ENCODE measurements around the gene PRR20D.
"Not testable (repeated sequence)": the region's sequence is repeated elsewhere in the genome, so short reads cannot be mapped to it uniquely, and the experiment has no call there.

The PRR20D gene

GRCh38 chr13:57160332-57160731, at the start of gene PRR20D:
Gene PRR20D, plus strand, starts transcription at chr13:57160632. Its CDS starts 387 bp downstream, at chr13:57161019.
- not testable (repeated sequence) for DNase-seq

DNA sequence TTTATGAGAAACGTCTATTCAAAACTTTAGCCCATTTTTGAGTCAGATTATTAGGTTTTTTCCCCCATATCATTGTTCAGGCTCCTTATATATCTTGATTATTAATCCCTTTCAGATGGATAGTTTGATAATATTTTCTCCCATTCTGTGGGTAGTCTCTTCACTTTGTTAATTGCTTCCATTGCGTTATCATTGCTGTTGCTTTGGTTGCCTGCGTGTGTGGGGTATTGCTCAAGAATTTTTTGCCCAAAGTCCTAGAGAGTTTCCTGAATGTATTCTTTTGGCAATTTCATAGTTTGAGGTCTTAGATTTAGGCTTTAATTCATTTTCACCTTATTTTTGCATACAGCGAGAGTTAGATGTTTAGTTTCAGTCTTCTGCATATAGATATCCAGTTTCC, 45.5 kb upstream of the PRR20D start:
- DNase-seq, result no peak

GRCh38 chr13:57123681-57124080, 36.8 kb upstream of the PRR20D start:
- DNase-seq, result no peak

DNA sequence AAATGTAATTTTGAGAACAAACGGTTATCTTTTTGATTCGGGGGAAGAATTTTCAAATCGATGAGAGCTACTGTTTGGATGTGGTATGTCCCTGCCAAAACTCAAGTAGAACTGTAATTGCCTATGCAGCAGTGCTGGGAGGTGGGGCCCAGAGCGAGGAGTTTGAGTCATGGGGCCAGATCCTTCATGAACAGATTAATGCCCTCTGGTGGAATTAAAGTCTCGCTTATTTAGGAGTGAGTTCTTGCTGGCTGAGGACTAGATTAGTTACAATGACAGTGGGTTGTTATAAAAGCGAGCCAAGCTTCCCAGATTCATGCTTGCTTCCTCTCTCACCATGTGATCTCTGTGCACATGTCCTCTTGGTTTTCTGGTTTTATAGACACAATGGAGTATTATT, 31.5 kb upstream of the PRR20D start:
- no peak for DNase-seq

GRCh38 chr13:57136093-57136492, 24.3 kb upstream of the PRR20D start:
- no peak for DNase-seq

DNA sequence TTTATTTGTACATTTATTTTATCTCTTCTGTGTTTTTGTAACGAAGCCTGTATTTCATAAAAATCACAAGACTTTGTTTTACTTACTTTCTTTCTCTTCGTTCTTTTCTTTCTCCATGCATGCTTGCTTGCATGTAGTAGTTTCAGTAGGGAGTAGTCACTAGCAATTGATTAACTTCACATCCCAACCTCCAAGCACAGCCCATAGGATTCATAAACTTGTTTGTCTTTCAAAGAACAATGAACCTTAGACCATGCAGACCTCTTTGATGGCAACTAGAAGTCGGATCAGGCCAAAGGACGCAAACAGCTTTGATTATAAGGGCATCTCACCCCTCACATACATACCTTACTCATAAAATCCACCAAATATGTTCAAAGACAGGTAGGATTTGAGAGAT, 22.8 kb upstream of the PRR20D start:
- DNase-seq, result no peak

- DNase-seq, result no peak
These were observed 21.4 kb upstream of the PRR20D start for GRCh38 chr13:57138988-57139387.

DNA sequence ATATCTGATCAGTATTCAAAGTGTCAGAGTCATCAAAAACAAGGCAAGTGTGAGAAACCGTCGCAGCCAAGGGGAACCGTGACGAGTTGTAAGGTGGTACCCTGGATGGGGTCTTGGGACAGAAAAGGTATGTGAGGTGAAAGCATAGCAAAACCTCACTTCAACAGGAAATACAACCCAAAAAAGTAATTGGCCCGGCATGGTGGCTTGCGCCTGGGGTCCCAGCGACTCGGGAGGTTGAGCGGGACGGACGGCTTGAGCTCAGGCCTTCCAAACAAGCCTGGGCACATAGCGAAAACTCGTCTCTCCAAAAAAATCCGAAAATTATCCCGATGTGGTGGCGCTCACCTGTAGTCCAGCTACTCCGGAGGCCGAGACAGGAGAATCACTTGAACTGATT, 20.7 kb upstream of the PRR20D start:
- DNase-seq, result not testable (repeated sequence)

DNA sequence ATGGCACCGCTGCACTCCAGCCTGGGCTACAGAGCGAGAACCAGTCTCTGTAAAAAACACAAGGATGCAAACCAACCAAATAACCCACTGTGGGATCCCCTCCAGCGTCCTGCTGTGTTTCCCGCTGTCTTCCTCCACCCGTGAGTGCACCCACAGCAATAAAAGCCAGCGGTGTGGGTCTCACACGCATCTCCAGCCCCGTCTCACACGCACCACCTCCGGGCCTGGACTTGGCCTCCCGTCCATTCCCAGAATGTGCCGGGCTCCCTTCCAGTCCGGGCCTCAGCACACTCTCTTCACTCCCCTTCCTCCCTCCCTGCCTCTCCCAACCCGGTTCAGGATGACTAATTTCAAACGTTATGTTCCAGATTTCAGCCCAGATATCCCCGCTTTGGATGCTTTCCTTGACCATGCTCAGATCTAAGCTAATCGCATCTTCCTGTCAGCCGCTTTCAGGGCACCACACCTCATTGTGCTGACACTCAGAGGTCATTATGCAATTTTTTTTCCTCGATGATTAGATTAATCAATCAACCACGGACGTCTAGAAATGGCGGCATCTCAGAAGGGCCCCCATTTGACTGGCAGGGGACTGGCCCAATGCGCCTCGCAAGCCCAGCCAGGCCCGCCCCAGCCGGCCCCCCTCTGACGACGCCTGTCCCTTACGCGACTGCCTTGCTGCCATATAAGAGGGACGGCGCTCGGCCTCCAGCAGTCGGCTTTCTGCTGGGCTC, 20.0 kb upstream of the PRR20D start, which contains the start of gene PRR20A:
PRR20A (plus strand) TSS at position 684 of the 734 bp plus-strand sequence. CDS start 387 bp downstream, outside the sequence.
- not testable (repeated sequence) for DNase-seq

DNA sequence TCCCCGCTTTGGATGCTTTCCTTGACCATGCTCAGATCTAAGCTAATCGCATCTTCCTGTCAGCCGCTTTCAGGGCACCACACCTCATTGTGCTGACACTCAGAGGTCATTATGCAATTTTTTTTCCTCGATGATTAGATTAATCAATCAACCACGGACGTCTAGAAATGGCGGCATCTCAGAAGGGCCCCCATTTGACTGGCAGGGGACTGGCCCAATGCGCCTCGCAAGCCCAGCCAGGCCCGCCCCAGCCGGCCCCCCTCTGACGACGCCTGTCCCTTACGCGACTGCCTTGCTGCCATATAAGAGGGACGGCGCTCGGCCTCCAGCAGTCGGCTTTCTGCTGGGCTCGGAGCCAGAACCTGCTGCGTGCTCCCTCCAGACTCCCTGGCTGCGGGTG, 13.2 kb upstream of the PRR20D start, which contains the start of gene PRR20B:
PRR20B (plus strand) TSS at position 301 of the 400 bp plus-strand sequence. CDS start 387 bp downstream, outside the sequence.
- DNase-seq, result not testable (repeated sequence)

DNA sequence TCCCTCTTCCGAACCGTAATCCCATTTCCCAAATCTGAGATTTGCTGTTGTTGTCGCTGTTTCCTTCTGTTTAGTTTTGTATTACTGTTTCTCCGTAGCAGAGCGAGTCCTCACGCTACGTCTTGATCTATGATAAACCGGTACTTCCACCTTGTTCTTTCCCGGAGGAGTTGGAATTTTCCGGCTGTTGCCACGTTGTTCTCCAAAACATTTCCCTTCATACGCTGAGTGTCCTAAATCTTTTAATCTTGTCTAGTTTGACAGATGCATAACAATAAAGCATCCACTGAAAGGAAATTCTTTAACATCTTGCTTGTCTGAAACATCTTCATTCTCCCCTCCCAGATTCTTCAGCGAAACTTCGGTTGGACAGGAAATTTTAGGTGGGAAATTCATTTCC, 12.3 kb upstream of the PRR20D start:
- DNase-seq, result not testable (repeated sequence)

DNA sequence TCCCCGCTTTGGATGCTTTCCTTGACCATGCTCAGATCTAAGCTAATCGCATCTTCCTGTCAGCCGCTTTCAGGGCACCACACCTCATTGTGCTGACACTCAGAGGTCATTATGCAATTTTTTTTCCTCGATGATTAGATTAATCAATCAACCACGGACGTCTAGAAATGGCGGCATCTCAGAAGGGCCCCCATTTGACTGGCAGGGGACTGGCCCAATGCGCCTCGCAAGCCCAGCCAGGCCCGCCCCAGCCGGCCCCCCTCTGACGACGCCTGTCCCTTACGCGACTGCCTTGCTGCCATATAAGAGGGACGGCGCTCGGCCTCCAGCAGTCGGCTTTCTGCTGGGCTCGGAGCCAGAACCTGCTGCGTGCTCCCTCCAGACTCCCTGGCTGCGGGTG, 6.7 kb upstream of the PRR20D start, which contains the start of gene PRR20C:
PRR20C (plus strand) TSS at position 301 of the 400 bp plus-strand sequence. CDS start 387 bp downstream, outside the sequence.
- not testable (repeated sequence) for DNase-seq

- DNase-seq, result not testable (repeated sequence)
These were observed 6.5 kb downstream of the PRR20D start, which contains the start of gene PRR20E for GRCh38 chr13:57166897-57167296. Gene PRR20E, plus strand, starts transcription at chr13:57167197. Its CDS starts 387 bp downstream, at chr13:57167584.

GRCh38 chr13:57191667-57192066, 31.2 kb downstream of the PRR20D start:
- DNase-seq, result no peak

DNA sequence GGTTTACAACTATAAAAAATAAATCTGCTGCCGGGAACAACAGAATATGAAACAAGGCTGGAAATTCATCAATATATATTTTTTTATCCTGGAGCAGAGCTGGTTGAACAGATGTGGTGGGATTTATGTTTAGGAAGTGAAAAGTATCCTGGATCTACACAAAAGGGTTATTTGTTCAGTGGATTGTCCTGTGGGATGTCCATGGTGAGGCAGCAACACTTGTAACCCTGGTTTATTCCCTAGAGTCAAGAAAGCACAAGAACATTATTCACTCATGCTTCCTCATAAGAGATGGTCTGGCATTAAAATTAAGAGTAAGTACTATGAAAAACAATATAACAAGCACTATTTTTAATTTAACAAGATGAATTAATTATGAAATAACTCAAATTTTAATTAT, 52.6 kb downstream of the PRR20D start:
- DNase-seq, result no peak
